GM18951 (cell line): ENCODE measurements around the gene SLC35F3.

ENCODE experiments used
- POLR2A ChIP-seq: IDR thresholded peaks from 4 replicates; pipeline ENCODE4 v1.6.1; 2011; ENCODE audit warnings: mild to moderate bottlenecking; ENCODE audit not compliant: insufficient read length, insufficient read depth; ENCODE audit errors: extremely low read depth
- in situ Hi-C: fragments of 300-500 bp; cut with MboI; formaldehyde crosslinking; loops from one replicate; pipeline ENCODE4 v1.12.0; 2022; ENCODE audit warnings: low sequenced_read_pairs, mixed read lengths, inconsistent platforms; ENCODE audit not compliant: unreplicated experiment

The SLC35F3 gene

GRCh38 chr1:234229581-234230387, 325.3 kb downstream of the SLC35F3 start:
- TF ChIP-seq POLR2A: no peak
- in situ Hi-C loops: no loop called here

- in situ Hi-C loops: no loop called here
Measured at GRCh38 chr1:234230414-234230862, 326.0 kb downstream of the SLC35F3 start.

GRCh38 chr1:234231061-234231892, 326.8 kb downstream of the SLC35F3 start:
- TF ChIP-seq POLR2A: no peak
- in situ Hi-C loops: no loop called here

More at GRCh38 chr1:234230414-234230862, 326.0 kb downstream of the SLC35F3 start:
- no peak for TF ChIP-seq POLR2A

GRCh38 chr1:234231893-234232276, 327.4 kb downstream of the SLC35F3 start:
- no peak for TF ChIP-seq POLR2A
- in situ Hi-C loops: no loop called here

GRCh38 chr1:234234199-234234598, 329.7 kb downstream of the SLC35F3 start:
- TF ChIP-seq POLR2A: no peak
- in situ Hi-C loops: no loop called here

- no peak for TF ChIP-seq POLR2A
- in situ Hi-C loops: no loop called here
Measured at GRCh38 chr1:234235434-234235881, 331.0 kb downstream of the SLC35F3 start.

GRCh38 chr1:234237393-234237792, 332.9 kb downstream of the SLC35F3 start:
- in situ Hi-C loops: no loop called here
- TF ChIP-seq POLR2A: no peak

GRCh38 chr1:234238060-234238459, 333.6 kb downstream of the SLC35F3 start:
- in situ Hi-C loops: no loop called here
- no peak for TF ChIP-seq POLR2A

GRCh38 chr1:234239515-234239914, 335.0 kb downstream of the SLC35F3 start:
- TF ChIP-seq POLR2A: no peak
- in situ Hi-C loops: no loop called here

GRCh38 chr1:234239936-234240335, 335.5 kb downstream of the SLC35F3 start:
- in situ Hi-C loops: no loop called here
- TF ChIP-seq POLR2A: no peak

- TF ChIP-seq POLR2A: no peak
- in situ Hi-C loops: no loop called here
Measured at GRCh38 chr1:234240680-234241079, 336.2 kb downstream of the SLC35F3 start.

- in situ Hi-C loops: no loop called here
- no peak for TF ChIP-seq POLR2A
Measured at GRCh38 chr1:234241941-234242490, 337.5 kb downstream of the SLC35F3 start.

- no peak for TF ChIP-seq POLR2A
- in situ Hi-C loops: no loop called here
Measured at GRCh38 chr1:234243521-234244260, 339.2 kb downstream of the SLC35F3 start.
